T-cell (primary cell): ENCODE measurements around the gene WDR93. TPM values are rescaled to one million over a fixed set of nuclear protein-coding genes. Genes with fewer than 3 reads are reported as not detected.
"Not testable (repeated sequence)": the region's sequence is repeated elsewhere in the genome, so short reads cannot be mapped to it uniquely, and the experiment has no call there.

Experiments used
- ATAC-seq, 4 experiments: fragments of 200-7000 bp in 3 of 4; fragments of 150-1000 bp in 1 of 4; cut with Tn5 transposase; replicated peaks in 1 of 4; 1 replicate in 3 of 4; 2 replicates in 1 of 4; pipeline ENCODE4 v1.10.0; 2021; ENCODE audit warnings: moderate library complexity in 3 of 4, mild to moderate bottlenecking in 2 of 4, moderate number of reproducible peaks in 1 of 4
- CTCF ChIA-PET, 2 donors: fragments of 300-600 bp; sonication (Branson Sonifier 250); formaldehyde crosslinking; loops; one replicate each; lab custom pipeline; 2022; ENCODE audit warnings: antibody characterized with exemption in 2 of 2; lab: Charles Lee
- POLR2A ChIA-PET, 2 donors: fragments of 300-600 bp; sonication (Branson Sonifier 250); formaldehyde crosslinking; loops; one replicate each; lab custom pipeline; 2022; ENCODE audit warnings: antibody characterized with exemption in 2 of 2; lab: Charles Lee
- DNase-seq, 35 experiments: peaks; one replicate each; pipeline versions ENCODE4 v3.0.0 to v3.0.0-alpha.2; 2013 to 2023
- H3K27ac ChIP-seq: one replicate; pipeline ENCODE4 v1.5.1; 2013; ENCODE audit warnings: low read length
- H3K27me3 ChIP-seq, 2 experiments: replicated peaks in 1 of 2; 1 replicate in 1 of 2; 2 replicates in 1 of 2; pipeline versions ENCODE4 v1.6.1 to v1.7.0; 2013; ENCODE audit warnings: low read length in 1 of 2, mixed read lengths in 1 of 2; ENCODE audit not compliant: control insufficient read depth in 2 of 2, insufficient read depth in 2 of 2; ENCODE audit errors: extremely low read depth in 1 of 2
- H3K36me3 ChIP-seq, 2 donors: 1 replicate in 1 of 2; 2 replicates in 1 of 2; pipeline versions ENCODE4 v1.6.1 to v1.7.0; 2013; ENCODE audit warnings: low read length in 1 of 2; ENCODE audit not compliant: control insufficient read depth in 2 of 2, insufficient read depth in 1 of 2; ENCODE audit errors: extremely low read depth in 1 of 2
- H3K4me1 ChIP-seq, 2 experiments: 1 replicate in 1 of 2; 2 replicates in 1 of 2; pipeline versions ENCODE4 v1.6.1 to v1.7.0; 2013; ENCODE audit warnings: low read length in 2 of 2, mixed read lengths in 1 of 2; ENCODE audit not compliant: insufficient read depth in 2 of 2, control insufficient read depth in 1 of 2; ENCODE audit errors: extremely low read depth in 1 of 2
- H3K4me3 ChIP-seq, 2 donors: 1 replicate in 1 of 2; 2 replicates in 1 of 2; pipeline versions ENCODE4 v1.5.1 to v1.7.0; 2013; ENCODE audit warnings: mild to moderate bottlenecking in 2 of 2, low read length in 1 of 2, moderate library complexity in 1 of 2; ENCODE audit not compliant: control insufficient read depth in 1 of 2; ENCODE audit errors: extremely low read depth in 1 of 2
- H3K9me3 ChIP-seq: 2 replicates; pipeline ENCODE4 v1.7.0; 2013
- H3K27ac Mint-ChIP-seq, 2 donors: one replicate each; pipeline ENCODE4 v1.8.0; 2020 to 2021; ENCODE audit warnings: mild to moderate bottlenecking in 2 of 2, mixed read lengths in 2 of 2
- H3K27me3 Mint-ChIP-seq, 2 donors: one replicate each; pipeline ENCODE4 v1.8.0; 2021 to 2022; ENCODE audit warnings: mixed read lengths in 2 of 2
- H3K36me3 Mint-ChIP-seq: one replicate; pipeline ENCODE4 v1.8.0; 2021; ENCODE audit warnings: mixed read lengths
- H3K4me1 Mint-ChIP-seq, 3 donors: one replicate each; pipeline ENCODE4 v1.8.0; 2020 to 2022; ENCODE audit warnings: mixed read lengths in 3 of 3, mild to moderate bottlenecking in 1 of 3
- H3K4me3 Mint-ChIP-seq, 3 donors: one replicate each; pipeline ENCODE4 v1.8.0; 2020 to 2022; ENCODE audit warnings: mild to moderate bottlenecking in 3 of 3, mixed read lengths in 3 of 3, moderate library complexity in 3 of 3
- H3K9me3 Mint-ChIP-seq, 3 donors: one replicate each; pipeline ENCODE4 v1.8.0; 2020 to 2022; ENCODE audit warnings: mixed read lengths in 3 of 3
- WGBS: methylation state at CpG from one replicate; pipeline ENCODE4 v1.1.5; 2013; ENCODE audit warnings: missing lambda C conversion rate; ENCODE audit not compliant: insufficient coverage; 5-methylcytosine and 5-hydroxymethylcytosine counted together
- total RNA-seq, 35 experiments: library from RNA in 6 of 35; stranded (reverse) in 6 of 35; fragments of 120-200 nt in 1 of 35; gene quantifications; one replicate each; pipeline versions ENCODE4 v1.2.1 to v1.2.4 and lab custom pipeline; 2013 to 2026

Gene WDR93
- total RNA-seq, 5 donors from 2014 or later (not counting 1 experiment from before 2014, with no cell fraction given) = 0.13 to 0.35 TPM; not detected in 3

- H3K4me3 Mint-ChIP-seq = no peak overlapping the region
- CTCF ChIA-PET = no interaction called here
- POLR2A ChIA-PET = no interaction called here
- no peak overlapping the region for H3K27ac Mint-ChIP-seq
- ATAC-seq (no peak), DNase-seq (no peak)
- Histone ChIP-seq H3K27ac (no peak overlapping the region), H3K4me1 (peaks cover 2 to 8% of the 10 kb centered on the region in 2 experiments), H3K36me3 (no peaks in the 10 kb centered on the region), H3K4me3 (no peak overlapping the region), H3K9me3 (no peaks in the 10 kb centered on the region), H3K27me3 (peaks cover 0 to 69% of the 10 kb centered on the region in 2 experiments)
- H3K4me1 Mint-ChIP-seq = peaks cover 0 to 3% (median 0%) of the 10 kb centered on the region in 3 donors
- no peaks in the 10 kb centered on the region for H3K9me3 Mint-ChIP-seq
- 72% methylated on average over 6 of the region's 6 CpGs for WGBS
- peaks cover 16 to 36% of the 10 kb centered on the region in 2 donors for H3K27me3 Mint-ChIP-seq
- no peaks in the 10 kb centered on the region for H3K36me3 Mint-ChIP-seq
These were observed 90.0 kb downstream of the WDR93 start for GRCh38 chr15:89780601-89781000.

GRCh38 chr15:89781055-89781454, 90.4 kb downstream of the WDR93 start:
- ATAC-seq (no peak), DNase-seq (peak in 1 of 35 experiments; percentile 21)
- Mint-ChIP-seq H3K9me3 (no peaks in the 10 kb centered on the region), H3K4me3 (no peak overlapping the region), H3K36me3 (no peaks in the 10 kb centered on the region), H3K27me3 (peaks cover 16 to 35% of the 10 kb centered on the region in 2 donors), H3K27ac (no peak overlapping the region), H3K4me1 (peaks cover 0 to 3% (median 0%) of the 10 kb centered on the region in 3 donors)
- H3K27ac ChIP-seq = no peak overlapping the region
- WGBS = 53% methylated on average over 4 of the region's 6 CpGs
- H3K9me3 ChIP-seq = no peaks in the 10 kb centered on the region
- no peak overlapping the region for H3K4me3 ChIP-seq
- H3K27me3 ChIP-seq = peaks cover 0 to 65% of the 10 kb centered on the region in 2 experiments
- H3K4me1 ChIP-seq = peaks cover 1 to 6% of the 10 kb centered on the region in 2 experiments
- CTCF ChIA-PET = no interaction called here
- POLR2A ChIA-PET = no interaction called here
- no peaks in the 10 kb centered on the region for H3K36me3 ChIP-seq

GRCh38 chr15:89781891-89782618, 91.4 kb downstream of the WDR93 start:
- ChIA-PET CTCF (no interaction called here), POLR2A (no interaction called here)
- Histone ChIP-seq H3K4me3 (no peak overlapping the region), H3K36me3 (no peaks in the 10 kb centered on the region), H3K4me1 (no peaks in the 10 kb centered on the region), H3K9me3 (no peaks in the 10 kb centered on the region), H3K27ac (no peak overlapping the region), H3K27me3 (peaks cover 0 to 57% of the 10 kb centered on the region in 2 experiments)
- ATAC-seq (no peak), DNase-seq (no peak)
- 83% methylated on average over 8 of the region's 15 CpGs for WGBS
- Mint-ChIP-seq H3K4me1 (peaks cover 0 to 3% (median 0%) of the 10 kb centered on the region in 3 donors), H3K27me3 (peaks cover 15 to 31% of the 10 kb centered on the region in 2 donors), H3K27ac (no peak overlapping the region), H3K4me3 (no peak overlapping the region), H3K9me3 (no peaks in the 10 kb centered on the region), H3K36me3 (no peaks in the 10 kb centered on the region)

- 91% methylated on average over 3 of the region's 9 CpGs for WGBS
- H3K27ac Mint-ChIP-seq, DNase-seq, H3K36me3 Mint-ChIP-seq, H3K9me3 Mint-ChIP-seq, ATAC-seq, POLR2A ChIA-PET, H3K27ac ChIP-seq, H3K4me3 Mint-ChIP-seq, H3K4me1 ChIP-seq, H3K9me3 ChIP-seq, H3K4me3 ChIP-seq, H3K36me3 ChIP-seq, H3K4me1 Mint-ChIP-seq: not testable (repeated sequence)
- H3K27me3 Mint-ChIP-seq = peaks cover 13 to 26% of the 10 kb centered on the region in 2 donors
- peaks cover 0 to 53% of the 10 kb centered on the region in 2 experiments for H3K27me3 ChIP-seq
- CTCF ChIA-PET = interaction anchor here in 1 of 2 donors (0.6 kb wide), 1 partner anchor 13 kb away, joined by 4 read pairs; no protein-coding TSS in a partner anchor
These were observed 92.0 kb downstream of the WDR93 start for GRCh38 chr15:89782619-89782950.

GRCh38 chr15:89783111-89783860, 92.7 kb downstream of the WDR93 start:
- ChIA-PET CTCF (interaction anchor here in 1 of 2 donors (0.6 kb wide), 1 partner anchor 12 kb away, joined by 4 read pairs; no protein-coding TSS in a partner anchor), POLR2A (no interaction called here)
- DNase-seq (no peak), ATAC-seq (no peak)
- no peak overlapping the region for H3K27ac Mint-ChIP-seq
- peaks cover 0 to 3% (median 0%) of the 10 kb centered on the region in 3 donors for H3K4me1 Mint-ChIP-seq
- Histone ChIP-seq H3K27ac (no peak overlapping the region), H3K4me1 (no peaks in the 10 kb centered on the region), H3K36me3 (no peaks in the 10 kb centered on the region), H3K9me3 (no peaks in the 10 kb centered on the region), H3K4me3 (no peak overlapping the region), H3K27me3 (peaks cover 0 to 47% of the 10 kb centered on the region in 2 experiments)
- H3K4me3 Mint-ChIP-seq = no peak overlapping the region
- H3K27me3 Mint-ChIP-seq = peaks cover 9 to 19% of the 10 kb centered on the region in 2 donors
- peaks cover 4 to 10% (median 8%) of the 10 kb centered on the region in 3 donors for H3K9me3 Mint-ChIP-seq
- H3K36me3 Mint-ChIP-seq = peaks cover 2% of the 10 kb centered on the region
- 91% methylated on average over 12 of the region's 14 CpGs for WGBS

- no peaks in the 10 kb centered on the region for H3K36me3 ChIP-seq
- ChIA-PET CTCF (no interaction called here), POLR2A (no interaction called here)
- H3K4me3 ChIP-seq = no peak overlapping the region
- DNase-seq (no peak), ATAC-seq (no peak)
- H3K4me1 ChIP-seq = no peaks in the 10 kb centered on the region
- H3K9me3 Mint-ChIP-seq = peaks cover 4 to 12% (median 8%) of the 10 kb centered on the region in 3 donors
- peaks cover 0 to 43% of the 10 kb centered on the region in 2 experiments for H3K27me3 ChIP-seq
- H3K4me3 Mint-ChIP-seq = no peak overlapping the region
- 90% methylated on average over 10 of the region's 15 CpGs for WGBS
- peaks cover 2% of the 10 kb centered on the region for H3K36me3 Mint-ChIP-seq
- H3K27me3 Mint-ChIP-seq = peaks cover 8 to 17% of the 10 kb centered on the region in 2 donors
- H3K27ac Mint-ChIP-seq = no peak overlapping the region
- no peak overlapping the region for H3K27ac ChIP-seq
- H3K9me3 ChIP-seq = no peaks in the 10 kb centered on the region
- peaks cover 0 to 3% (median 0%) of the 10 kb centered on the region in 3 donors for H3K4me1 Mint-ChIP-seq
These were observed 93.5 kb downstream of the WDR93 start for GRCh38 chr15:89783861-89784685.
